ENCODE measurements around the gene ZGPAT. TPM values are rescaled to one million over a fixed set of nuclear protein-coding genes. Genes with fewer than 3 reads are reported as not detected.

Gene ZGPAT
- total RNA-seq, 1 donor from 2014 or later = 25.5 TPM

GRCh38 chr20:63743210-63743970 lies 35.6 kb downstream of the ZGPAT start:
- H3K4me3 ChIP-seq (ENCODE audit: low read depth, low read length) = no peak overlapping the region
- FAIRE-seq = no peak
- TF ChIP-seq, protein P1, sequence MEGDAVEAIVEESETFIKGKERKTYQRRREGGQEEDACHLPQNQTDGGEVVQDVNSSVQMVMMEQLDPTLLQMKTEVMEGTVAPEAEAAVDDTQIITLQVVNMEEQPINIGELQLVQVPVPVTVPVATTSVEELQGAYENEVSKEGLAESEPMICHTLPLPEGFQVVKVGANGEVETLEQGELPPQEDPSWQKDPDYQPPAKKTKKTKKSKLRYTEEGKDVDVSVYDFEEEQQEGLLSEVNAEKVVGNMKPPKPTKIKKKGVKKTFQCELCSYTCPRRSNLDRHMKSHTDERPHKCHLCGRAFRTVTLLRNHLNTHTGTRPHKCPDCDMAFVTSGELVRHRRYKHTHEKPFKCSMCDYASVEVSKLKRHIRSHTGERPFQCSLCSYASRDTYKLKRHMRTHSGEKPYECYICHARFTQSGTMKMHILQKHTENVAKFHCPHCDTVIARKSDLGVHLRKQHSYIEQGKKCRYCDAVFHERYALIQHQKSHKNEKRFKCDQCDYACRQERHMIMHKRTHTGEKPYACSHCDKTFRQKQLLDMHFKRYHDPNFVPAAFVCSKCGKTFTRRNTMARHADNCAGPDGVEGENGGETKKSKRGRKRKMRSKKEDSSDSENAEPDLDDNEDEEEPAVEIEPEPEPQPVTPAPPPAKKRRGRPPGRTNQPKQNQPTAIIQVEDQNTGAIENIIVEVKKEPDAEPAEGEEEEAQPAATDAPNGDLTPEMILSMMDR (IDR thresholded peaks at IDR 0.05; ENCODE audit: insufficient read depth, low read length, severe bottlenecking) = no peak
- peaks cover 18% of the 10 kb centered on the region for H3K36me3 ChIP-seq (ENCODE audit: control insufficient read depth, insufficient read depth, low read length)
- DNase-seq (ENCODE audit: low read depth) = no peak
- no peaks in the 10 kb centered on the region for H3K27me3 ChIP-seq (ENCODE audit: control insufficient read depth, insufficient read depth, low read length)

DNA sequence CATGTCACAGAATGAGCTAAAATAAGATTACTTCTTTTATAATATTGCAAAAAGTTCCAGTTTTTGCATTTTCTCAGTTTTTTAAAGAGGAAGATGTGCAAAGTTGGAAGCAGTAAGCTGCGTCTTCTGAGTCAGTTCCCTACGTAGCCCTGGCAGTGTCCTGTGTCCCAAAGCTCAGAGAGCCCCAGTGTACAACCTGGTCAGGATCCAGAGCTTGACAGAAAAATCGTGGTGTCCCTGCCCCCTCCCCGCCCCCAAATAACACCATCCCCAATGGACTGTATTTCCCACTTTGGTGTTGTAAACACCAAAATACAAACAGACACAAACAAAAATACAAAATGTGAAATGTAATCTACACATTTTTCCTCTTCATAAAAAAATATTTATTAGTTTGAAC lies 36.3 kb downstream of the ZGPAT start:
- no peak overlapping the region for H3K4me3 ChIP-seq (ENCODE audit: low read depth, low read length)
- FAIRE-seq = no peak
- peaks cover 18% of the 10 kb centered on the region for H3K36me3 ChIP-seq (ENCODE audit: control insufficient read depth, insufficient read depth, low read length)
- DNase-seq (ENCODE audit: low read depth) = no peak
- TF ChIP-seq, protein P1 (IDR thresholded peaks at IDR 0.05; ENCODE audit: insufficient read depth, low read length, severe bottlenecking) = no peak
- no peaks in the 10 kb centered on the region for H3K27me3 ChIP-seq (ENCODE audit: control insufficient read depth, insufficient read depth, low read length)

- H3K27me3 ChIP-seq (ENCODE audit: control insufficient read depth, insufficient read depth, low read length) = no peaks in the 10 kb centered on the region
- H3K36me3 ChIP-seq (ENCODE audit: control insufficient read depth, insufficient read depth, low read length) = peaks cover 18% of the 10 kb centered on the region
- DNase-seq (ENCODE audit: low read depth) (no peak), FAIRE-seq (no peak)
- H3K4me3 ChIP-seq (ENCODE audit: low read depth, low read length) = no peak overlapping the region
- TF ChIP-seq, protein P1 (IDR thresholded peaks at IDR 0.05; ENCODE audit: insufficient read depth, low read length, severe bottlenecking) = no peak
Measured at GRCh38 chr20:63744574-63745423, 37.0 kb downstream of the ZGPAT start.

- no peaks in the 10 kb centered on the region for H3K27me3 ChIP-seq (ENCODE audit: control insufficient read depth, insufficient read depth, low read length)
- TF ChIP-seq, protein P1 (IDR thresholded peaks at IDR 0.05; ENCODE audit: insufficient read depth, low read length, severe bottlenecking) = no peak
- FAIRE-seq (no peak), DNase-seq (ENCODE audit: low read depth) (no peak)
- peaks cover 18% of the 10 kb centered on the region for H3K36me3 ChIP-seq (ENCODE audit: control insufficient read depth, insufficient read depth, low read length)
- no peak overlapping the region for H3K4me3 ChIP-seq (ENCODE audit: low read depth, low read length)
Measured at GRCh38 chr20:63745424-63745805, 37.6 kb downstream of the ZGPAT start.

- Histone ChIP-seq H3K4me3 (ENCODE audit: low read depth, low read length) (no peak overlapping the region), H3K36me3 (ENCODE audit: control insufficient read depth, insufficient read depth, low read length) (peaks cover 18% of the 10 kb centered on the region), H3K27me3 (ENCODE audit: control insufficient read depth, insufficient read depth, low read length) (no peaks in the 10 kb centered on the region)
- TF ChIP-seq, protein P1 (IDR thresholded peaks at IDR 0.05; ENCODE audit: insufficient read depth, low read length, severe bottlenecking) = no peak
- no peak for DNase-seq (ENCODE audit: low read depth)
- no peak for FAIRE-seq
Measured at GRCh38 chr20:63745961-63746731, 38.3 kb downstream of the ZGPAT start.
